Stimulated activated CD8-positive, alpha-beta memory T cell treated with anti-CD3 and anti-CD28 coated beads, Interleukin-7, amount 100 ng/mL, for 4 hours (primary cell): ENCODE results near the gene FLVCR2.

Experiments
- DNase-seq, 2 donors: peaks; one replicate each; pipeline ENCODE4 v3.0.0-alpha.2; 2020; ENCODE audit warnings: low read depth in 2 of 2

FLVCR2 gene

GRCh38 chr14:75554482-75554881, 23.9 kb upstream of the FLVCR2 start:
- DNase-seq, result no peak

GRCh38 chr14:75558440-75558839, 20.0 kb upstream of the FLVCR2 start:
- no peak for DNase-seq

GRCh38 chr14:75559045-75559444, 19.4 kb upstream of the FLVCR2 start:
- DNase-seq, result no peak

GRCh38 chr14:75559451-75560222, 18.8 kb upstream of the FLVCR2 start:
- peak in 1 of 2 donors; percentile 24 for DNase-seq

- DNase-seq, result peak; percentile 12 to 29
Observed at GRCh38 chr14:75561013-75561432, 17.4 kb upstream of the FLVCR2 start.

- DNase-seq, result peak in 1 of 2 donors; percentile 40
Observed at GRCh38 chr14:75562089-75562488, 16.3 kb upstream of the FLVCR2 start.

GRCh38 chr14:75562489-75562888, 15.9 kb upstream of the FLVCR2 start:
- no peak for DNase-seq

- no peak for DNase-seq
Observed at GRCh38 chr14:75563931-75564330, 14.5 kb upstream of the FLVCR2 start.

- no peak for DNase-seq
Observed at GRCh38 chr14:75565056-75565455, 13.4 kb upstream of the FLVCR2 start.

GRCh38 chr14:75566321-75566720, 12.1 kb upstream of the FLVCR2 start:
- DNase-seq, result peak; percentile 68 to 73

GRCh38 chr14:75566752-75567151, 11.7 kb upstream of the FLVCR2 start:
- no peak for DNase-seq

- DNase-seq, result no peak
Observed at GRCh38 chr14:75568140-75568539, 10.3 kb upstream of the FLVCR2 start.

GRCh38 chr14:75568791-75569190, 9.6 kb upstream of the FLVCR2 start:
- no peak for DNase-seq

- no peak for DNase-seq
Observed at GRCh38 chr14:75570797-75571196, 7.6 kb upstream of the FLVCR2 start.

GRCh38 chr14:75572104-75572503, 6.3 kb upstream of the FLVCR2 start:
- no peak for DNase-seq

GRCh38 chr14:75577090-75577489, 1.3 kb upstream of the FLVCR2 start:
- DNase-seq, result no peak

- peak; percentile 47 to 53 for DNase-seq
Observed at GRCh38 chr14:75577729-75578101, 705 bp upstream of the FLVCR2 start.

GRCh38 chr14:75578786-75579337, 442 bp downstream of the FLVCR2 start:
- no peak for DNase-seq

GRCh38 chr14:75579338-75579864, 981 bp downstream of the FLVCR2 start:
- no peak for DNase-seq

- no peak for DNase-seq
Observed at GRCh38 chr14:75579882-75580281, 1.5 kb downstream of the FLVCR2 start.

- DNase-seq, result no peak
Observed at GRCh38 chr14:75587388-75587787, 9.0 kb downstream of the FLVCR2 start.

- DNase-seq, result no peak
Observed at GRCh38 chr14:75589931-75590330, 11.5 kb downstream of the FLVCR2 start.

- no peak for DNase-seq
Observed at GRCh38 chr14:75591331-75591946, 13.0 kb downstream of the FLVCR2 start.
